GM21515 (cell line): ENCODE data around the gene CDKN1A.
"Not testable (repeated sequence)": the region's sequence is repeated elsewhere in the genome, so short reads cannot be mapped to it uniquely, and the experiment has no call there.

Source experiments
- ATAC-seq: cut with Tn5 transposase; IDR thresholded peaks from one replicate; pipeline ENCODE4 v1.9.1; 2021; ENCODE audit not compliant: unreplicated experiment

CDKN1A gene

DNA sequence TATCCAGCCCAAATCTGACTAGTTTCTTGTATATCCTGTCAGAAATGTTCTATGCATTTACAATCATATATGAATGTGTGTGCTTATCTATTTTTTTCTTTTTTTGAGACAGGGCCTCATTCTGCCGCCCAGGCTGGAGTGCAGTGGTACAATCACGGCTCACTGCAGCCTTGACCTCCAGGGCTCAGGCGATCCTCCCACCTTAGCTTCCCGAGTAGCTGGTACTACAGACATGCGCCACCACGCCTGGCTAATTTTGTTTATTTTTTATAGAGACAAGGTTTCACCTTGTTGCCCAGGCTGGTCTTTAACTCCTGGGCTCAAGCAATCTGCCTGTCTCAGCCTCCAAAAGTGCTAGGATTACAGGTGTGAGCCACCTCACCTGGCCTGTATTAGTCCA lies 16.1 kb downstream of the CDKN1A start:
- no peak for ATAC-seq

DNA sequence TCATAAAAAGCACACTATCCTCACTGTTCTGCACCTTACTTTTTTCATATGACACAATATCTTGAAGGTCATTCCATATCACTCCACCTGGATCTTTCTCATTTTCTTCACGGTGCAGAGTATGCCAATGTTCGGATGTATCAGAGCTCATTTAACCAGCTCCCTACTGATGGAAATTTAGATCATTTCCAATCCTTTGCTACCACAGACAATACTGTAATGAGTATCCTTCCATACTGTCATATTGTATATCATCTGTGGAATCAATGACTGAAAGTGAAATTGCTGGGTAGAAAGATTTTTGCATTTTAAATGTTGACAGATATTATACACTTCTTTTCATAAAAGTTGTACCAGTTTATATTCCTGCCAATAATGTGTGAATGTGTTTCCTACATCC lies 16.9 kb downstream of the CDKN1A start:
- no peak for ATAC-seq

GRCh38 chr6:36697481-36697903 lies 19.0 kb downstream of the CDKN1A start, which contains the start of gene RAB44:
Gene RAB44, plus strand, starts transcription at chr6:36697826. Its CDS starts 6,410 bp downstream, at chr6:36704236.
- ATAC-seq: no peak

DNA sequence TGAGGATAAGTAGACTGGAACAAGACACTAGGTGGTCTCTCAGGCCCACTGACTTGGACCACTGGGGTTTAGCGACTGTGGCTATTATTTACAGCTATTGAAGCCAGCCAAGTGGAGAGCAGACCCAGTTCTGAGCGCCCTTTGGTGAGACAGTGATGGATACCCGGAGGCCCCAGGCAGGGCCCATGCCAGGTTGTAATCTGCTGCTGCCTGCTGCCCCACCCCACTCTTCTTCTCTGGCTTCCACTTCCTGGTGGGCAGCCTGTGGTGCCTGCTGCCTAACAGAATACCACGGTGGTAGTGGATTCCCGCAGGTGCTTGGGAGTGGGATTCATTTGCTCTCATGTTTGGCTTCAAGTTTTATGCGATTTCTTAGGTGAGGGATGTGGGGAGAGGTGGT lies 19.7 kb downstream of the CDKN1A start:
- ATAC-seq: no peak

DNA sequence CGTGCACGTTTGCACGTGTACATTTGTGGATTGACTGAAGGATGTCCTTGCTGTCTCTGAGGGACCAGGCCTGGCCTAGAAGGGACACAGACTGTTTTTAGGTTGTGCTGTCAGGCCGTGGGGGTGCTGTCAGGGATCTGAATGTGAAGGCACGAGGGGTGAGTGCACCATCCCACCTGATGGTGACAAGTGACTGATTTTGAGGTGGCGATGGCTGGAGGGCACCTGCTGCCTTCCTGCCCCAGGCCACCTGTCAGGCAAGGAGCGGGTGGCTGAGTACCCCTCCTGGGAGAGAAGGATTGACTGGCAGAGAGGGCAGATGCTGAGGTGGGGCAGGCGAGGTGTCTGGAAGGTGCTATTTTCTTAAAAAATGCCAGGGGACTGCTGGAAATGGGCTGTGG lies 20.4 kb downstream of the CDKN1A start:
- no peak for ATAC-seq

DNA sequence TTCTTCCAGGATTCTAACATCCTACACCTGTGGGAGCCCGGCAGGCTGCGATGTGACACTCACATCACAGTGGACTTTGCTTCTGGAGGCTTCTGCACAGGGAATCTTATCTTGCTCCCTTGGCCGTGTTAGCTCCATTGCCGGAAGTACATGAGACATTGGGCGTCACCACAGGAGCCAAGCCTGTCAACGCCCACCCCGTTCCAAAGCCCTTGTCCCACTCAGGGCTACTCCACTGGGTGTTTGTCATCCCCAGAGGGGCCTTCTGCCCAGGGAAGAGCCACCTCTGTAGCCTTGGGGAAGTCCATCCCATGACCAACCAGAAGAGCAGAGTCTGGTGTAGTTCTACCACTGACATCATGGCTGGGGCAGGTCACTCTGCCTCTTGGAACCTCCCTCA lies 20.8 kb downstream of the CDKN1A start:
- no peak for ATAC-seq

DNA sequence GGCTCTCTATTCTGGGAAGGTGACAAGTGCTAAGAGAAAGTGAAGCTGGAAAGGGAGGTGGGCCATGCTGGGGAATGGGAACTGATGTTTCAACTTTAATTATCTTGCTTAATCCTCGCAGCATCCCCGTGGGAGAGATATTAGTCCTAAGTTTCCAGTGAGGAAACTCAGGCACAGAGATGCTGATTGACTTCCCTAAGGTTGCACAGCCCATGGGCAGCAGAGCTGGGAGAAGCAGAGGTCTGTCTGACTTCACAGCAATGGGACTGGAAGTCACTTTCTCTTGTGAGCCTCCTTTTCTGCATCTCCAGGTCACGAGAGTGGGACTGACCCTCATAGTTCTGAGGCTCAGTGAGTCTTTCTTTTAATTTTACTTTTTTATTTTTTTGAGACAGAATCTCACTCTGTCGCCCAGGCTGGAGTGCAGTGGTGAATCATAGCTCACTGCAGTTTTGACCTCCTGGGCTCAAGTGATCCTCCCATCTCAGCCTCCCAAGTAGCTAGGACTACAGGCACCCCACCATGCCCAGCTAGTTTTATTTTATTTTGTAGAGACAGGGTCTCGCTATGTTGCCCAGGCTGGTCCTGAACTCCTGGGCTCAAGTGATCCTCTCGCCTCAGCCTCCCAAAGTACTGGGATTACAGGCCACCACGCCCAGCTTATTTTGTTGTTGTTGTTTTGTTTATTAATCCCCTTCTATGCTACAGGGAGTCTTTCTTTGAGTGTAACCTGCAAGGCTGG lies 21.7 kb downstream of the CDKN1A start:
- no peak for ATAC-seq

GRCh38 chr6:36700831-36701230 lies 22.3 kb downstream of the CDKN1A start:
- ATAC-seq: no peak

DNA sequence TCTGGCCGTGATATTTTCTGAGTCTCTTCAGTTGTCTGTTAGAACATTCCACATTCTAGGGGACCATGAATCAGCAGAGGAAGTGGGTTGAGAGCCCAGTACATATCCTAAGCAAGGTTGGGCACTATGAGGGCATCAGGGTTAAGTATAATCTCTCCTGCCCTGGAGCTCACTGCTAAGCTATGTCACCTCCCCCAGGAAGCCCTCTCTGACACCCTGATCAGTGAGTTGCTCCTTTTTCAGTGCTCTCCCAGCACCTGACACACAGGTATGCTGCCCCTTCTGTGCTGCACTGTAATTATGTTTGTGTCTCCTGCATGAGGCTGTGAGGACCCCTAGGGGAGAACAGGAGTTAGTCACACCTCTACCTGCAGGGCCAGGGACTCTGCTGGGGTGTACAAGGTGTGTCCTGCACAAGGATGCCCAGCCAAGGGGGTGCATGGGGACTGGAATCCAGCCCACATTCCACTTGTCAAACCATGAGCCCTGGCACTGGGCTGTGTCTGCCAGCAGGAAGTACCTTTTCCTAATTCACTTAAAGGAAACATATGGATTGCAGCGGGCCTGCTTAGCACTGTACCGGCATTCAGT lies 23.0 kb downstream of the CDKN1A start:
- no peak for ATAC-seq

DNA sequence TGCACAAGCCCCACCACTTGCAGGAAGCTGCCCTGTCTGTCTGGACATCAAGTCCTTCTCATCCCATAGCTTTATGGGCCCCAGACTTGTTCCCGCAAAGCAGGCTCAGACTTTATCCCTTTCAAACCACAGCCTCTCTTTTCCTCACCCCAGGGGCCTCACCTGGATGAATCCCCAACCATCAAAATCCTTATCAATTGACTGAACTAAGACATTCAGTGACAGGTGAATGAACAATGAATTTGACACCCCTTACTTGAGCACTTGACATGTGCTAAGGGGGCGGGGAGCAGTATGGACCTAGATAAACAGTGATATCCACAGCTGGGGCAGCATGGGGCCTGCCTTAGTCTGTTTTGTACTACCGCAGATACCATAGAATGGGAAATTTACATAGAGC lies 24.1 kb downstream of the CDKN1A start:
- ATAC-seq: no peak

- no peak for ATAC-seq
Measured at GRCh38 chr6:36703081-36703606, 24.6 kb downstream of the CDKN1A start.

DNA sequence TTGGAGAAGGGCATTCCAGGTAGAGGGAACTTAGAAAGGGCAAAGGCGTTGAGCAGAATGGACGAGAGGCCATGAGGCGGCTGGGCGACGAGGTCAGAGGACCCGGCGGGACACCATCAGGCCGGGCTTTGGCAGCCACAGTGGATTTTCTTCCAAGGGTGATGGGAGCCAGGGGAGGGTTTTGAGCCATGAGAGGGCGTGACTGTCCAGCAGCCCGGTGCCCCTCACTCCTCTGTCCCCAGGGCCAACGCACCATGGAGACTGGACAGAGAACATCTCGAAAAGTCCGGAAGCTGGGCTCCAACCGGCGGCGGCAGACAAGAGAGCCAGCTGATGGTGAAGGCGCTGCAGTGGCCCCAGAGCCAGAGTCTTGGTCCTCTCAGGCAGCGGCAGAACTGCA lies 25.5 kb downstream of the CDKN1A start:
- ATAC-seq: no peak

- ATAC-seq: not testable (repeated sequence)
Measured at GRCh38 chr6:36704961-36705577, 26.6 kb downstream of the CDKN1A start.

DNA sequence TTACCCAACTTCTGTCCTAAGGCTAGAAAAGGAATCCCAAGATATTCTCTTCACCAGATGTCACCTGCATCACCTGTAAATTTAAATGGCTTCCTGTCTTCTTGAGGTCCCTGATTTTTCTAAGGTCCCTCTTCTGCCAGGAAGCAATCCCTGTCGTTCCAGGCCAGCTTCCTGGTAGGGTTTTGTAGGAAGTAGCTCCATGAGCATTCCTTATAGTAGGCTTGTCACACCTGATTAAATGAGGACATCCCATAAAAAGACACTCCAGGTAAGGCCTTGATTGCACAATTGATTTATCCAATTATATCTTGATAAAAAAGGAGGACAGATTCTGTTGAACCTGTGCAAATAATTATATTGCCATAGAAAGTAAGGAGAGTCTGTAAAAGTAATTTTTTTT lies 27.8 kb downstream of the CDKN1A start:
- ATAC-seq: no peak

DNA sequence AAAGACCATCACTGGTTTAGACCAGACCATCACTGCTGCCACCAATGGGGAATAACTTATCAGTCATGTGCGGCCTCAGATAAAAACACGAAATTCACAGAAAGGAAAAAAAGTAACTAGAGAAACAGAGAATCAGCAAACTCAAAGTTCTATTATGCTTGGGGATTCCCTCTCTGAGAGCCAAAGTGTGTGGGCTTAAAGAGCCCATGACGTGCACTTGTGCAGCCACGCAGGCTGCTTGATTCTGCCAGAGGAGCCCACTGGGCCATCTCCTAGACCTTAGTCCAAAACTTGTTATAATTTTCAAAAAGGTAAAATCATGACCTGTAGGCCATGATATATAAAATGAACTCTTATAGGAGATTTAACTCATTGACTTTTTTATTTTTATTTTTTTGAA lies 34.3 kb downstream of the CDKN1A start:
- no peak for ATAC-seq

DNA sequence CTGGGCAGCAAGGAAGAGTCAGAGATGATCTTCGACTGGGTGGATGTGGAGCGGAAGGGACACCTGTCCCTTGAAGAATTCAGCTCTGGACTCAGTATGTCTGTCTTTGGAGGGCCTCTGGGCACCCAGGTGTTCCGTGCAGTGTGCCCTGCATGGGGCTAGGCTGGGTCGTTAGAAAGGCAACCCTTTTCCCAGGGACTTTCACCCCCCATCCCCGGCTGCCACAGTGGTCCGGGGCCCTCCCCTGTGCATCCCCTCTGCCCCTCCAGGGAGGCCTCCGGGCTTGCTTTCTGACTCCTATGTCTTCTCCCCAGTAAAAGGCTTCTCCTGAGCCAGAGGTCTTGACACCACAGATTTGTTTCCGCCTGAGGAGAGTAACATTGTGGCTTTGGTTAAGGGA lies 35.3 kb downstream of the CDKN1A start:
- no peak for ATAC-seq

DNA sequence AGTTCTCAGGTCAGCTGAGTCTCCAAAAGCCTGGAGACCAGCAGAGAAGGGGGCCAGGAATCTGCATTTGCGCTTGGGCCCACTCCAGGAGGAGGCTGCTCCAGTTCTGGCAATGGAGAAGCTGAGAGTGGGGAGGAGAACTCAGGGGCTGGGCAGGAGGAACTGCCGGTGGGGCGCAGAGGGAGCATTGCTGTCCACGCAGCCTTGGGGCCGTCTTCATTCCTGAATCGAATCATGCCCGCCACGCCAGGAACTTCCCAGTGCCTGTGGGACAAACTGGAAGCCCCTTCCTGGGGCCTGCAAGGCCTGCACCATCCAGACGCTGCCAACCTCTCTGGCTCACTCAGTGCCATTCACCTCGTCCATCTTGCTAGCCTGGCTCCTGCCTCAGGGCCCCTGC lies 36.0 kb downstream of the CDKN1A start:
- no peak for ATAC-seq

DNA sequence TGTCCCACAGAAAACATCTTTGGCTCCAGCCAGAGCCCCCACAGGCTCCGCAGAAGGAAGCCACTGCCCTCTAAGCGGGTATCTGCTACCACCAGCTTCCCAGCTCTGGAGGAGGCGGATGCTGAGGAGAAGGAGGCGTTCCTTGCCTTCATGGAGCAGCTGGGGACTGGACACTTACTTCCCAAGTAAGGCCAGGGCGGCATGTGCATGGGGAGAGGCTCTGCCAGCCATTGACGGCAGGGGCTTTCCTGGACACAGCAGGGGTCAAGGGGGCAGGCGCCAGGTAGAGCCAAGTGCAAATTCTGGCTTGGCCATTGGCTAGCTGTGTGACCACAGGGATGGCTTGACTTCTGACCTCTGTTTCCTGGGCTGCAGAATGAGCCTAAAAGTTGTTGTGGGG lies 37.0 kb downstream of the CDKN1A start:
- ATAC-seq: no peak

DNA sequence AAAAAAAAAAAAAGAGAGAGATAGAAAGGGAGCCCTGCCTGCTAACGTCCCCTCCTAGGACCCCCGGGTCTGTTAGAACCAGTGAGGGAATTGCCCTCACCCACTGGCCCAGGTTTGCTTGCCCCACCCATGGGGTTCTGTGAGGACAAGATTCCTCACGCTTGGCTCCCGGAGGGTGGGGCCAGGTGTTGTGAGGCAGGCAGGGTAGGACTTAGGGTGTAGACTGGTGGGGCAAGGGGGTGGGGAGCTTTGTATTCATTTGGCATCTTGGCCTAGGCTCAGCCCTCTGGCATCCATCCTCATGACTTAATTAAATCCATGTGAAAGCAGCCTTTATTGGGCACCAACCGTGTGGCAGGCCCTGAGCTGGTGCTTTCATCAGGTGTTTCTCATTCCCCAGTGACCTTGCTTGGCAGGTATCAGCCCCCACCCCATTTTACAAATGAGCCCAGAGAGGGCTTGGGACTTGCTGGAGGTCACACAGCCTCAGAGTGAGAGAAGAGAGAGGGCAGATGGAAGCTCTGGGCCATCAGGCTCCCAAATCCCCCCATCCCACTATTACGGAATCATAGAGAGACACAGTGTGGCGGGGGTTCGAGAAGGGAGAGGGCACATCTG lies 38.1 kb downstream of the CDKN1A start:
- no peak for ATAC-seq

- no peak for ATAC-seq
Measured at GRCh38 chr6:36717231-36717825, 38.8 kb downstream of the CDKN1A start.

GRCh38 chr6:36717871-36718540 lies 39.5 kb downstream of the CDKN1A start:
- ATAC-seq: no peak
